Neutrophil (primary cell): ENCODE results near the gene SSR1.

Source experiments
- H3K27ac ChIP-seq: fragments of 200-600 bp; sonication (generic); 2 replicates; pipeline ENCODE4 v1.5.1; 2016; ENCODE audit warnings: mild to moderate bottlenecking, moderate library complexity
- H3K27me3 ChIP-seq: fragments of 200-600 bp; sonication (generic); 2 replicates; pipeline ENCODE4 v1.6.0; 2016; ENCODE audit warnings: mild to moderate bottlenecking
- H3K36me3 ChIP-seq: fragments of 200-600 bp; sonication (generic); 2 replicates; pipeline ENCODE4 v1.5.1; 2017
- H3K4me1 ChIP-seq, 2 experiments: fragments of 200-600 bp in 1 of 2; sonication (generic) in 1 of 2; 1 replicate in 1 of 2; 2 replicates in 1 of 2; pipeline versions ENCODE4 v1.5.1 to v1.6.1; 2013 to 2016; ENCODE audit warnings: low read depth in 1 of 2, low read length in 1 of 2, mild to moderate bottlenecking in 1 of 2, moderate library complexity in 1 of 2; ENCODE audit not compliant: control insufficient read depth in 1 of 2, insufficient read depth in 1 of 2
- H3K4me3 ChIP-seq, 2 experiments: fragments of 200-600 bp in 1 of 2; sonication (generic) in 1 of 2; 1 replicate in 1 of 2; 2 replicates in 1 of 2; pipeline ENCODE4 v1.5.1; 2013 to 2016; ENCODE audit warnings: low read depth in 1 of 2, low read length in 1 of 2, mild to moderate bottlenecking in 1 of 2, moderate library complexity in 1 of 2
- H3K9me3 ChIP-seq: fragments of 200-600 bp; sonication (generic); 2 replicates; pipeline ENCODE4 v1.5.1; 2016
- TF ChIP-seq, protein P1 (sequence below): fragments of 200-600 bp; sonication (generic); IDR thresholded peaks from 2 replicates; pipeline ENCODE4 v1.5.1; 2016; ENCODE audit warnings: antibody characterized with exemption

The SSR1 gene

DNA sequence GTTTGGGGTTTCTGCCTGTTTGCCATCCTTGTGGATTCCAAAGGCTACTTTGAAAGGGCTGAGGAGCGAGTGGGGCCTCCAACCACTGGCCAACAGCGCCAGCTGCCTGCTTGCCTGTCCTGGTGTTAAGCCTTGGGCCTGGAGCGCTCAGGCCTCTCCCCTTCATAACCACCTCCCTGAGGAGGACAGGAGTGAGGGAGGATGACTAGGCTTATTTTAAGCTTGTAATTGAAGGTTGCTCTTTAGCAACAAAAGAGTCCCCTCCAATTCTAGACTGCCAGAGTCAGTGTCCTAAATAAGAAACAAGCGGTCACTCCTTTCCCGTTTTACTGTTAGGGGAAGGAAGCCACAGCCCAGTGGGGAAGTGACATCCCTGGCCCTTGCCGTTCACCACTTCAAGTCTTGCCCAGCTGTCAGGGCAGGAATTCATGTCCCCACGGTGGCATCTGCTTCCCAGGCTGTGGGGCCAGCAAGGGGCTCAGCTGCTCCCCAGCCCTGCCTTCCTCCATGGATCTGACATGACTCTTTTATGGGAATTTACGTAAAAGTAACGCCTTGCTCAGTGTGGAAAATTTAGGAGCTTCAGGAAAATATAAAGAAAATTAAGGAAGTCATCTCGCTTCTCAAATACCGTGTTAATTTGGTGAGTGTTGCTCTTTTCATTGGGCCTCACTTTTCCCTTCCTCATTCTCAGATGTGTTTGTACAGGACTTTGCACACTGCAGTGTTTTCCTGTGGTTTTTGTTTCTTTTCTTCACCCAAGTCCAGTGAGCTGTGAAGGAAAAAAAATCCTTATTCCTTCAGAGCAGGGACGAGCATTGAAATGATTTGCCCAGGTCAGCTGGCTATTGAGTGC lies 57.8 kb downstream of the SSR1 start:
- H3K27ac ChIP-seq, result peak overlapping the region; percentile 82
- H3K9me3 ChIP-seq, result no peaks in the 10 kb centered on the region
- peaks cover 6% of the 10 kb centered on the region for H3K36me3 ChIP-seq
- TF ChIP-seq, protein P1, sequence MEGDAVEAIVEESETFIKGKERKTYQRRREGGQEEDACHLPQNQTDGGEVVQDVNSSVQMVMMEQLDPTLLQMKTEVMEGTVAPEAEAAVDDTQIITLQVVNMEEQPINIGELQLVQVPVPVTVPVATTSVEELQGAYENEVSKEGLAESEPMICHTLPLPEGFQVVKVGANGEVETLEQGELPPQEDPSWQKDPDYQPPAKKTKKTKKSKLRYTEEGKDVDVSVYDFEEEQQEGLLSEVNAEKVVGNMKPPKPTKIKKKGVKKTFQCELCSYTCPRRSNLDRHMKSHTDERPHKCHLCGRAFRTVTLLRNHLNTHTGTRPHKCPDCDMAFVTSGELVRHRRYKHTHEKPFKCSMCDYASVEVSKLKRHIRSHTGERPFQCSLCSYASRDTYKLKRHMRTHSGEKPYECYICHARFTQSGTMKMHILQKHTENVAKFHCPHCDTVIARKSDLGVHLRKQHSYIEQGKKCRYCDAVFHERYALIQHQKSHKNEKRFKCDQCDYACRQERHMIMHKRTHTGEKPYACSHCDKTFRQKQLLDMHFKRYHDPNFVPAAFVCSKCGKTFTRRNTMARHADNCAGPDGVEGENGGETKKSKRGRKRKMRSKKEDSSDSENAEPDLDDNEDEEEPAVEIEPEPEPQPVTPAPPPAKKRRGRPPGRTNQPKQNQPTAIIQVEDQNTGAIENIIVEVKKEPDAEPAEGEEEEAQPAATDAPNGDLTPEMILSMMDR, result no peak
- H3K4me1 ChIP-seq, result peaks cover 18 to 25% of the 10 kb centered on the region in 2 experiments
- H3K4me3 ChIP-seq, result peak overlapping the region; percentile 4 to 15
- no peaks in the 10 kb centered on the region for H3K27me3 ChIP-seq

DNA sequence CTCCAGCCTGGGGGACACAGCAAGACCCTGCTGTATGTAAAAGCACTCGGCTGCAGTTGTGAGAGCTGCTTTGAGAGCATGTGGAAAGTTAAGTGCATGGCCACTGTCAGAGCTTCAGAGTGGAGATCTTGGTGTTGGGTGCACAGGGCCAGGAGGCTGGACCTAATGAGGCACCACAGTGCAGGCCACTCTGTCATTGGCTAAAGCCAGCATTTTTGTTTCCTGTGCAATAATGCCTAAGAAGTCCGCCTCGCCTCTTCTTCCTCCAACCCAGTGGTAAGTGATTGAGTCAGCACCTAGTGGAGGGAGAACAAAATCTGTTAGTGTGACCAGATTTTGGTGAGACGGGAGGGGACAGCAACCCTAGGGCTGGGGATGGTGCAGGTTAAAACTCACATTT lies 60.6 kb downstream of the SSR1 start:
- H3K27ac ChIP-seq, result no peak overlapping the region
- TF ChIP-seq, protein P1, result no peak
- no peaks in the 10 kb centered on the region for H3K9me3 ChIP-seq
- H3K36me3 ChIP-seq, result peaks cover 34% of the 10 kb centered on the region
- H3K27me3 ChIP-seq, result no peaks in the 10 kb centered on the region
- peaks cover 17 to 23% of the 10 kb centered on the region in 2 experiments for H3K4me1 ChIP-seq
- no peak overlapping the region for H3K4me3 ChIP-seq

DNA sequence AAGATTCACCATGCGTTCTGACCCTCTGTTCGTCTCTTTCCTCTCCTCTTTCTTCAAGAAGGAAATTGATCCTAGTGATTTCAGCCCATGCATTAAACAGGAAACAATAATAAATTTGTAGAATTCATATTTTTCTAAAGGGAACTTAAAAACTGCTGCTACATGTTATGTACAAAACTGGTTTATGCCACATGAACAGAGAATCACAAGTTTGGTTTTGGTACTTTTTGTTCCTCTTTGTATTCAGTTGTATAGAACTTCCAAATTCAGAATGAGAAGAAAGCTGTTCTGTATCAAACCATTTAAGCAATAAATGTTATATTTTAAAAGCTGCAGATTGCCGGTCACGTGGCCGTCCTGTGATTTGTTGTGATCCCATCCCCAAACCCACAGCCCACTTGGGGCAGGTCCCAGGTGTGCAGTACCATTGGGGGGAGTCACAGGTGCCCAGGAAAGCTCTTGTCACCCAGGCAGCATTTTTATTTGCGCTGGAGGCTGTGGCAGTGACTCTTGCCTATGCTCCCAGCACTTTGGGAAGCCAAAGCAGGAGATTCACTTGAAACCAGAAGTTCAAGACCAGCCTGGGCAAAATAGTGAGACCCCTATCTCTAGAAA lies 61.2 kb downstream of the SSR1 start:
- peak overlapping the region; percentile 31 for H3K27ac ChIP-seq
- TF ChIP-seq, protein P1, result no peak
- H3K36me3 ChIP-seq, result peaks cover 41% of the 10 kb centered on the region
- H3K4me1 ChIP-seq, result peaks cover 17 to 23% of the 10 kb centered on the region in 2 experiments
- H3K27me3 ChIP-seq, result no peaks in the 10 kb centered on the region
- H3K4me3 ChIP-seq, result no peak overlapping the region
- no peaks in the 10 kb centered on the region for H3K9me3 ChIP-seq

DNA sequence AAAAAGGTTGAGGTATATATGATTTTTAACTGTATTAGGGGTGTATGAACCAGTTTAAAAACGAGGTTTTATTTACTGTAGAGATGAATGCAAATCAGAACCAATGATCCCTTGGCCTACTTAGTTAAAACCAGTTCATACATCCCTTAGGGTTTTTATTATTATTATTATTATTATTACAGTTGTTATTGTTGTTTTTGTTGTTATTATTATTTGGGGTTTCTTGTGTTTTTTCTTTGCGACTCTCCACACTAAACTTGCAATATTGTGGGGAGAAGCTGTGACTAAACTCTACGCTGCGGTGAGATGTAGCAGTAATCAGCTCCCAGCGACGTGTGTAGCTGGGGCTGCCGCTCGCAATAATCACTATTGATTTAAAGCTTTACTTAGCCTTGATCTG lies 62.2 kb downstream of the SSR1 start:
- peaks cover 15 to 18% of the 10 kb centered on the region in 2 experiments for H3K4me1 ChIP-seq
- TF ChIP-seq, protein P1, result no peak
- no peaks in the 10 kb centered on the region for H3K9me3 ChIP-seq
- no peak overlapping the region for H3K27ac ChIP-seq
- H3K27me3 ChIP-seq, result no peaks in the 10 kb centered on the region
- no peak overlapping the region for H3K4me3 ChIP-seq
- H3K36me3 ChIP-seq, result peaks cover 50% of the 10 kb centered on the region

DNA sequence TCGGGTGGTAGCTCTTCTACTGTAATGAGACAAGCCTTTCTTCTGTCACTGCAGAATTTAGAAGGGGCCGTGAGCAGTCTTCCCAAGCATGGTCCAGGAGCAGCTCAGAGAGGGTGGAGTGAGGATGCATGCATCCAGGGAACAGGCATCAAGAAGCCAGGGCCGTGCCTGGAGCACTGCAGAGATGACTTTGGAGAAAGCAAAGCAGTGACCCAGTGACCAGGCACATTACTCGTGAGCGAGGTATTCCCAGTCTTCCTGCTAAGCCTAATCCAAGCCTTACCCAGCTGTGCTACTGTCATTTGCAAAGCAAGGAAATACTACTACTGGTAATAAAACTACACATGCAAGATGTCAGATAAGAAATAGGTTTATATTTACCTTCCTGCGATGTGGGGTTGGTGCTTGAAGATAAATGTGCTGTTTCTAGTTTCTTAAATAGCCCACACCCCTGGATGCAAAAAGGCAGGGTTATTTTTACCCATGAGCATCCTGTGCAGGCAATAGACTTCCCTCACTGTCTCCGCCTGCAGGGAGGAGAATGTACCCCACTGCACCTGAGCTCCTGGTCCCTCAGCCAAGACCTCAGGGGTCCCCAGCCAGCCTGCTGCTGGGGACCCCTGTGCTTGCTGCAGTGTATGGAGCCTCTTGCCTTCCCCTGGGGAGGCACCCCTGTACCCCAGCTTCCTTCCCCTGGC lies 62.9 kb downstream of the SSR1 start:
- no peaks in the 10 kb centered on the region for H3K27me3 ChIP-seq
- H3K4me1 ChIP-seq, result peaks cover 8 to 11% of the 10 kb centered on the region in 2 experiments
- H3K4me3 ChIP-seq, result no peak overlapping the region
- no peaks in the 10 kb centered on the region for H3K9me3 ChIP-seq
- H3K36me3 ChIP-seq, result peaks cover 56% of the 10 kb centered on the region
- H3K27ac ChIP-seq, result no peak overlapping the region
- TF ChIP-seq, protein P1, result no peak
